ENCODE data around the gene PRDM11. TPM values are rescaled to one million over a fixed set of nuclear protein-coding genes. Genes with fewer than 3 reads are reported as not detected.

PRDM11 gene
- total RNA-seq, 1 experiment from 2014 or later, result 4.0 TPM

DNA sequence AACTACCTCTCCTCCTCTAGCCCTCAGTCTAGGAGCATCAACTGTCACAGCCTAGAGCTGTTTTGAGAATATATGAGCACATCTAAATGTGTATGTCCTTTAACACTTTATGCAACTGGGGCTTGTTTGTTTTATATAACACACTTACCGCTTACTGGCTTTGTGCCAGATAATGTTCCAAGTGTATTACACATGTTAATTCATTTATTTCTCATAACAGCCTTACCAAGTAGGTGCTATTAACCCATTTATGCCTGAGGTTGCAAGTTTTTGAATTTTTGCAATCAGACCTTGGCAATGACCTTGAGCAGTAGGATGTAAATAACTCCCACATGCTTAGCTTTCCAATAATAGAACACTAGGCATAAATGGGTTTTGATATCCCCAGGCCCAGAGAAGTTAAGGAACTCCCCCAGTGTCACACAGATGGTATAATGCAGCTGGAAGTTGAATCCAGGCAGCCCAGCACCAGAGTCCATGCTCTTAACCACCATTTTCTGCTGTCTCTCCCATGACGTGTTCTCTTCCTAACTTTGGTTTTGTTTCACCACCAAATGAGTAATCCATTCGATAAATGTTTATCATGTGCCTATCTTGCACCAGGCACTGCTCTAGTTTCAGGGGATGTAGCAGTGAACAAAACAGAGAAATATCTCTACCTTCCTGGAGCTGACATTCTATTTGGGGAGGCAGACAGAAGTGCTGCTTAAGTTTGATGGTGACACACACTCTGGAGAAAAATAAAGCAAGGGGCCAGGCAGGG lies 23.1 kb downstream of the PRDM11 start:
- BruUV-seq (replicated peaks), result no TSS peak
- ChIA-PET POLR2A (interaction anchor here (0.5 to 1.6 kb wide), 4 partner anchors 10 to 639 kb away, joined by 3 read pairs; no protein-coding TSS in a partner anchor), CTCF (no interaction called here)
- peak; percentile 17 for DNase-seq (ENCODE audit: unreplicated experiment)
- no peak overlapping the region for H3K4me3 Mint-ChIP-seq (ENCODE audit: unreplicated experiment)
- no peaks in the 10 kb centered on the region for H3K36me3 Mint-ChIP-seq (ENCODE audit: insufficient read depth, unreplicated experiment)
- H3K9me3 Mint-ChIP-seq (ENCODE audit: unreplicated experiment), result no peaks in the 10 kb centered on the region
- no peak overlapping the region for H3K27ac Mint-ChIP-seq (ENCODE audit: low read depth, unreplicated experiment)
- TF ChIP-seq, protein P1, sequence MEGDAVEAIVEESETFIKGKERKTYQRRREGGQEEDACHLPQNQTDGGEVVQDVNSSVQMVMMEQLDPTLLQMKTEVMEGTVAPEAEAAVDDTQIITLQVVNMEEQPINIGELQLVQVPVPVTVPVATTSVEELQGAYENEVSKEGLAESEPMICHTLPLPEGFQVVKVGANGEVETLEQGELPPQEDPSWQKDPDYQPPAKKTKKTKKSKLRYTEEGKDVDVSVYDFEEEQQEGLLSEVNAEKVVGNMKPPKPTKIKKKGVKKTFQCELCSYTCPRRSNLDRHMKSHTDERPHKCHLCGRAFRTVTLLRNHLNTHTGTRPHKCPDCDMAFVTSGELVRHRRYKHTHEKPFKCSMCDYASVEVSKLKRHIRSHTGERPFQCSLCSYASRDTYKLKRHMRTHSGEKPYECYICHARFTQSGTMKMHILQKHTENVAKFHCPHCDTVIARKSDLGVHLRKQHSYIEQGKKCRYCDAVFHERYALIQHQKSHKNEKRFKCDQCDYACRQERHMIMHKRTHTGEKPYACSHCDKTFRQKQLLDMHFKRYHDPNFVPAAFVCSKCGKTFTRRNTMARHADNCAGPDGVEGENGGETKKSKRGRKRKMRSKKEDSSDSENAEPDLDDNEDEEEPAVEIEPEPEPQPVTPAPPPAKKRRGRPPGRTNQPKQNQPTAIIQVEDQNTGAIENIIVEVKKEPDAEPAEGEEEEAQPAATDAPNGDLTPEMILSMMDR (IDR thresholded peaks at IDR 0.05; ENCODE audit: unreplicated experiment), result no peak
- H3K4me1 Mint-ChIP-seq (ENCODE audit: insufficient read depth, unreplicated experiment), result no peaks in the 10 kb centered on the region
- H3K27me3 Mint-ChIP-seq (ENCODE audit: insufficient read depth, unreplicated experiment), result no peaks in the 10 kb centered on the region
- intact Hi-C loops (cut with micrococcal nuclease), result no loop called here

DNA sequence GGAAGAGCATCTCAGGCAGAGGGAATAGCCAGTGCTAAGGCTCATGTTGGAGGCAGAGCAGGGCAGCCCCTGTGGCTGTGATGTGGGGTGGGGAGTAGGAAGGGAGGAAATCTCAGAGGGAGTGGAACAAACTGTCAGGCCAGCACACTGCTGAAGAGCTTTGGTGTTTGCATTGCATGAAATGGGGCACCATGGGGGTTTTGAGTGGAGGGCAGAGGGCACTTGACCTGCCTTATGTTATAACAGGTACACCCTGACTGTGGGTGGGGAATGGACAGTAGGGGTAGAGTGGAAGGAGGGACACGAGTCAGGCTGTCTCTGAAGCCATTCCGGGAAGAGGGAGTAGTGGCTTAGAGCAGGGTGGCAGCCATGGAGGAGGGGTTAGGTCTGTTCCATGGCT lies 24.0 kb downstream of the PRDM11 start:
- no peak for DNase-seq (ENCODE audit: unreplicated experiment)
- Mint-ChIP-seq H3K4me3 (ENCODE audit: unreplicated experiment) (no peak overlapping the region), H3K4me1 (ENCODE audit: insufficient read depth, unreplicated experiment) (no peaks in the 10 kb centered on the region), H3K27me3 (ENCODE audit: insufficient read depth, unreplicated experiment) (no peaks in the 10 kb centered on the region), H3K9me3 (ENCODE audit: unreplicated experiment) (no peaks in the 10 kb centered on the region), H3K36me3 (ENCODE audit: insufficient read depth, unreplicated experiment) (no peaks in the 10 kb centered on the region), H3K27ac (ENCODE audit: low read depth, unreplicated experiment) (no peak overlapping the region)
- CTCF ChIA-PET, result no interaction called here
- BruUV-seq (replicated peaks), result no TSS peak
- POLR2A ChIA-PET, result no interaction called here
- TF ChIP-seq, protein P1 (IDR thresholded peaks at IDR 0.05; ENCODE audit: unreplicated experiment), result no peak
- intact Hi-C loops (cut with micrococcal nuclease), result no loop called here

DNA sequence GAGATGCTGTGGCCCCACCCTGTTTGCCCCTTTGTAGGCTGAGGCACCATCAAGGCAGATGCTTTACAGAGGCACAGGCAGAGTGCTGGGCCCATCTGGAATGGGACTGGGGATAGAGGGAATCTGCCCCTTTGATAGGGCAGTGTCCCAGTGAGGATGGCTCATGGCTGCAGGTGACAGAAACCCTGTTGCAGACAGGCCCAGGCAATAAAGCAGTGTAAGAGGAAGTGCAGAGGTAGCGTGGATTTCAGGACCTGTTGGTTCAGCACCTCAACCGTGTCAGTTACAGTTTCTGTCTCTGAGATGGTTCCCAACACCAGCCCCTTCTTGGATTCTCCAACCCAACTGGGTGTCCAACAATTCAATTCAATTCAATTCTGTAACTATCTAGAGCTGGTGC lies 25.1 kb downstream of the PRDM11 start:
- TF ChIP-seq, protein P1 (IDR thresholded peaks at IDR 0.05; ENCODE audit: unreplicated experiment), result no peak
- intact Hi-C loops (cut with micrococcal nuclease), result no loop called here
- no peak for DNase-seq (ENCODE audit: unreplicated experiment)
- BruUV-seq (replicated peaks), result no TSS peak
- H3K36me3 Mint-ChIP-seq (ENCODE audit: insufficient read depth, unreplicated experiment), result no peaks in the 10 kb centered on the region
- H3K27ac Mint-ChIP-seq (ENCODE audit: low read depth, unreplicated experiment), result no peak overlapping the region
- H3K4me3 Mint-ChIP-seq (ENCODE audit: unreplicated experiment), result no peak overlapping the region
- H3K4me1 Mint-ChIP-seq (ENCODE audit: insufficient read depth, unreplicated experiment), result no peaks in the 10 kb centered on the region
- ChIA-PET CTCF (interaction anchor here (0.6 to 1.0 kb wide), 4 partner anchors 11 to 594 kb away, joined by 3 read pairs; no protein-coding TSS in a partner anchor), POLR2A (no interaction called here)
- H3K9me3 Mint-ChIP-seq (ENCODE audit: unreplicated experiment), result no peaks in the 10 kb centered on the region
- H3K27me3 Mint-ChIP-seq (ENCODE audit: insufficient read depth, unreplicated experiment), result no peaks in the 10 kb centered on the region

DNA sequence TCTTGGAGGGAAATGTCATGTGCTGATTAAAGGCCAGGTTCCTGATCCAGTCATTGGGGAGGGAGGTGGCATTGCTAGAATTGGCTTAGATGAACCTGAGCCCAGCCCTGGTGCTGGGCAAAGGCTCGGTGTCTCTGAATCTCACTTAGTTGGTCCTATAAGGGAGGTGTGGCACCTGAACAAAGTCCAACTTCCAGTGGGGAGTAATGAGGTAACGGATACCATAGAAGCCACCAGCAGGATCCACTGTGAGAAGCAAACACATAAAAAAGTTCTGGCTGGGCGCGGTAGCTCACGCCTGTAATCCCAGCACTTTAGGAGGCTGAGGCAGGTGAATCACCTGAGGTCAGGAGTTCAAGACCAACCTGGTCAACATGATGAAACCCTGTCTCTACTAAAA lies 26.6 kb downstream of the PRDM11 start:
- TF ChIP-seq, protein P1 (IDR thresholded peaks at IDR 0.05; ENCODE audit: unreplicated experiment), result no peak
- CTCF ChIA-PET, result interaction anchor here (0.6 kb wide), 1 partner anchor 9 kb away, joined by 4 read pairs; no protein-coding TSS in a partner anchor
- no peak for DNase-seq (ENCODE audit: unreplicated experiment)
- intact Hi-C loops (cut with micrococcal nuclease), result no loop called here
- Mint-ChIP-seq H3K27ac (ENCODE audit: low read depth, unreplicated experiment) (no peak overlapping the region), H3K4me3 (ENCODE audit: unreplicated experiment) (no peak overlapping the region), H3K9me3 (ENCODE audit: unreplicated experiment) (no peaks in the 10 kb centered on the region), H3K4me1 (ENCODE audit: insufficient read depth, unreplicated experiment) (no peaks in the 10 kb centered on the region), H3K36me3 (ENCODE audit: insufficient read depth, unreplicated experiment) (no peaks in the 10 kb centered on the region), H3K27me3 (ENCODE audit: insufficient read depth, unreplicated experiment) (no peaks in the 10 kb centered on the region)
- BruUV-seq (replicated peaks), result no TSS peak
- POLR2A ChIA-PET, result no interaction called here

All from MCF 10A (cell line).